ENCODE data around the gene UAP1L1. TPM values are rescaled to one million over a fixed set of nuclear protein-coding genes. Genes with fewer than 3 reads are reported as not detected.

The UAP1L1 gene
- total and polyA plus RNA-seq, 2 of the 4 experiments (the other 2 are of a cell fraction) = 2.3 to 9.8 TPM

- H2AFZ ChIP-seq (replicated peaks; ENCODE audit: low read length, poor library complexity) = peak overlapping the region; percentile 86
- no peak overlapping the region for H2AK9ac ChIP-seq (replicated peaks; ENCODE audit: low read depth, low read length, poor library complexity)
- 0 out of 4 replicates have a peak, but pooled peaks cover 0 to 3% of the 10 kb centered on the region in 2 experiments for H3K79me1 ChIP-seq (ENCODE audit: low read depth in 1 of 2, low read length in 2 of 2)
- no peak overlapping the region for H4K91ac ChIP-seq (ENCODE audit: insufficient read depth, low read depth, low read length)
- H2AK5ac ChIP-seq (ENCODE audit: low read depth, low read length) = no peak overlapping the region
- H3K9me1 ChIP-seq (ENCODE audit: insufficient read depth, low read length) = no peaks in the 10 kb centered on the region
- no peak overlapping the region for H2BK20ac ChIP-seq (ENCODE audit: low read depth, low read length)
- H3K9me3 ChIP-seq (ENCODE audit: control insufficient read depth, insufficient read depth, low read length) = no peaks in the 10 kb centered on the region
- dilution Hi-C loops (cut with HindIII; ENCODE audit: low sequenced_read_pairs, unreplicated experiment) (no loop called here), intact Hi-C loops (cut with micrococcal nuclease) (no loop called here), in situ Hi-C loops (cut with MboI; ENCODE audit: low sequenced_read_pairs) (no loop called here)
- CTCF ChIA-PET = interaction anchor here (1.1 kb wide), 1 partner anchor 123 kb away, joined by 3 read pairs; no protein-coding TSS in a partner anchor
- peak overlapping the region; percentile 49 for H3K4me3 ChIP-seq (ENCODE audit: insufficient read depth, low read depth, low read length)
- TSS peak; percentile 54 for BruUV-seq (replicated peaks)
- no peak overlapping the region; the same call in 1 of the 2 replicates for H3K27ac ChIP-seq (ENCODE audit: insufficient read depth, low read length)
- no peak overlapping the region for H3K56ac ChIP-seq (ENCODE audit: extremely low read depth, insufficient read depth, low read length)
- no peak overlapping the region for H2BK120ac ChIP-seq (ENCODE audit: low read depth, low read length)
- H2BK15ac ChIP-seq (ENCODE audit: low read depth, low read length) = no peak overlapping the region
- TF ChIP-seq BHLHE40 (IDR thresholded peaks at IDR 0.05; ENCODE audit: low read depth, low read length) (no peak), POLR2A (IDR thresholded peaks at IDR 0.05; ENCODE audit: low read depth, low read length) (no peak), NFE2L2 (IDR thresholded peaks at IDR 0.05; ENCODE audit: low read depth, low read length) (no peak), RCOR1 (IDR thresholded peaks at IDR 0.05; ENCODE audit: insufficient replicate concordance, low read length) (no peak), RAD21 (IDR thresholded peaks at IDR 0.05; ENCODE audit: low read length) (no peak), MAFK (IDR thresholded peaks at IDR 0.05; ENCODE audit: low read depth, low read length) (no peak), CTCF (conservative IDR thresholded peaks at IDR 0.05; ENCODE audit: low read depth, low read length) (no peak), CEBPB (IDR thresholded peaks at IDR 0.05; ENCODE audit: low read depth, low read length) (no peak), MAZ (IDR thresholded peaks at IDR 0.05; ENCODE audit: borderline replicate concordance, low read depth, low read length) (no peak), RFX5 (IDR thresholded peaks at IDR 0.05; ENCODE audit: low read depth, low read length) (no peak), MXI1 (IDR thresholded peaks at IDR 0.05; ENCODE audit: borderline replicate concordance, low read depth, low read length) (no peak), CHD1 (IDR thresholded peaks at IDR 0.05; ENCODE audit: low read depth, low read length) (no peak), SMC3 (IDR thresholded peaks at IDR 0.05; ENCODE audit: low read depth, low read length) (no peak), FOS (IDR thresholded peaks at IDR 0.05; ENCODE audit: low read depth, low read length) (no peak)
- TF ChIP-seq, protein P1, sequence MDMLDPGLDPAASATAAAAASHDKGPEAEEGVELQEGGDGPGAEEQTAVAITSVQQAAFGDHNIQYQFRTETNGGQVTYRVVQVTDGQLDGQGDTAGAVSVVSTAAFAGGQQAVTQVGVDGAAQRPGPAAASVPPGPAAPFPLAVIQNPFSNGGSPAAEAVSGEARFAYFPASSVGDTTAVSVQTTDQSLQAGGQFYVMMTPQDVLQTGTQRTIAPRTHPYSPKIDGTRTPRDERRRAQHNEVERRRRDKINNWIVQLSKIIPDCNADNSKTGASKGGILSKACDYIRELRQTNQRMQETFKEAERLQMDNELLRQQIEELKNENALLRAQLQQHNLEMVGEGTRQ (IDR thresholded peaks at IDR 0.05; ENCODE audit: low read depth, low read length) = no peak
- TF ChIP-seq, protein P2, sequence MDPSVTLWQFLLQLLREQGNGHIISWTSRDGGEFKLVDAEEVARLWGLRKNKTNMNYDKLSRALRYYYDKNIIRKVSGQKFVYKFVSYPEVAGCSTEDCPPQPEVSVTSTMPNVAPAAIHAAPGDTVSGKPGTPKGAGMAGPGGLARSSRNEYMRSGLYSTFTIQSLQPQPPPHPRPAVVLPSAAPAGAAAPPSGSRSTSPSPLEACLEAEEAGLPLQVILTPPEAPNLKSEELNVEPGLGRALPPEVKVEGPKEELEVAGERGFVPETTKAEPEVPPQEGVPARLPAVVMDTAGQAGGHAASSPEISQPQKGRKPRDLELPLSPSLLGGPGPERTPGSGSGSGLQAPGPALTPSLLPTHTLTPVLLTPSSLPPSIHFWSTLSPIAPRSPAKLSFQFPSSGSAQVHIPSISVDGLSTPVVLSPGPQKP (IDR thresholded peaks at IDR 0.05; ENCODE audit: borderline replicate concordance, low read depth, low read length) = no peak
- ATAC-seq (ENCODE audit: low read depth) (peak; percentile 56), DNase-seq (no peak)
- POLR2A ChIA-PET (ENCODE audit: unreplicated experiment) = no interaction called here
- no peaks in the 10 kb centered on the region for H4K20me1 ChIP-seq (ENCODE audit: insufficient read depth, low read length)
- H3K27me3 ChIP-seq (ENCODE audit: control insufficient read depth, insufficient read depth, low read length) = no peaks in the 10 kb centered on the region
- no peak overlapping the region for H3K14ac ChIP-seq (replicated peaks; ENCODE audit: low read depth, low read length)
- H3K9ac ChIP-seq (ENCODE audit: low read depth, low read length) = 0 out of 2 replicates have a peak overlapping the region, but pooled peaks have one; percentile 13
- no peak overlapping the region for H2BK5ac ChIP-seq (ENCODE audit: low read depth, low read length, poor library complexity, severe bottlenecking)
- peaks cover 6% of the 10 kb centered on the region for H3K4me1 ChIP-seq (ENCODE audit: control insufficient read depth, insufficient read depth, low read length)
- peak overlapping the region; percentile 57 for H3K4me2 ChIP-seq (ENCODE audit: low read depth, low read length)
- 1% methylated on average over 19 of the region's 45 CpGs; no CpG with 5 or more reads in 1 of the 2 experiments for WGBS, 2 experiments (ENCODE audit: extremely low coverage in 2 of 2, insufficient read length in 1 of 2)
- H4K5ac ChIP-seq (ENCODE audit: low read depth, low read length) = no peak overlapping the region
- peaks cover 28% of the 10 kb centered on the region for H3K36me3 ChIP-seq (ENCODE audit: control insufficient read depth, insufficient read depth, low read length)
- H3K4ac ChIP-seq (ENCODE audit: low read depth, low read length) = no peak overlapping the region
- no peak overlapping the region for H3K23ac ChIP-seq (ENCODE audit: low read depth, low read length)
- H4K8ac ChIP-seq (ENCODE audit: low read depth in 2 of 2, low read length in 2 of 2) = peak overlapping the region in 1 of 2 experiments; percentile 64; a peak in 2 of 4 replicates
- no peak overlapping the region for H3K18ac ChIP-seq (ENCODE audit: low read depth, low read length)
Observed at GRCh38 chr9:137114220-137114612, 36.9 kb downstream of the UAP1L1 start.
